Bone marrow (tissue), 2 donors: Measurements from ENCODE around the gene UBE2M.
"Not testable (repeated sequence)": the region's sequence is repeated elsewhere in the genome, so short reads cannot be mapped to it uniquely, and the experiment has no call there.

ENCODE experiments used
- DNase-seq, 2 donors: peaks; one replicate each; lab custom pipeline; 2025; lab: John Stamatoyannopoulos, UW

Gene UBE2M

GRCh38 chr19:58511353-58512208 is 46.8 kb downstream of the UBE2M start, which contains the start of gene SLC27A5:
TSS of gene SLC27A5 (minus strand) at chr19:58511992. CDS start at chr19:58511955, 37 bp downstream.
- no peak for DNase-seq

GRCh38 chr19:58510084-58510862 is 48.1 kb downstream of the UBE2M start:
- no peak for DNase-seq

GRCh38 chr19:58509731-58510083 is 48.7 kb downstream of the UBE2M start:
- DNase-seq, result no peak

GRCh38 chr19:58507602-58508223 is 50.7 kb downstream of the UBE2M start:
- not testable (repeated sequence) for DNase-seq
